HepG2 (cell line): ENCODE results near the gene AUTS2. TPM values are rescaled to one million over a fixed set of nuclear protein-coding genes. Genes with fewer than 3 reads are reported as not detected.

Source experiments
- ATAC-seq: fragments of 200-7000 bp; cut with Tn5 transposase; 3 replicates; pipeline ENCODE4 v1.9.1; 2020; ENCODE audit warnings: mild to moderate bottlenecking, moderate library complexity
- BruUV-seq: library from RNA; stranded (reverse); fragments of 400-500 nt; replicated peaks from 2 replicates; lab custom pipeline; 2021; lab: Mats Ljungman, UMichigan
- CTCF ChIA-PET: fragments of 300-600 bp; formaldehyde crosslinking; extraction: SDS; loops from one replicate; lab custom pipeline; 2021; ENCODE audit warnings: low total read pairs, inconsistent platforms, low intra/inter-chr PET ratio; lab: Yijun Ruan, JAX
- POLR2A ChIA-PET: fragments of 350-600 bp; sonication (Branson Sonifier 250); formaldehyde crosslinking; loops from one replicate; lab custom pipeline; 2020; ENCODE audit warnings: antibody characterized with exemption, inconsistent platforms; lab: Yijun Ruan, JAX
- DNase-seq: peaks from one replicate; pipeline ENCODE4 v3.0.0-alpha.2; 2015; ENCODE audit warnings: low spot score
- FAIRE-seq: peaks from 3 replicates; lab custom pipeline; 2011; peaks lifted over from hg19 to GRCh38; lab: Jason Lieb, UNC
- H2AFZ ChIP-seq: one replicate; pipeline ENCODE4 v1.6.1; 2011; ENCODE audit warnings: low read length, inconsistent platforms
- H3K27ac ChIP-seq: fragments of 300-600 bp; 3 replicates; pipeline ENCODE4 v1.8.0; 2011; ENCODE audit warnings: mixed run types, mild to moderate bottlenecking, mixed read lengths, low read length, inconsistent platforms; ENCODE audit not compliant: insufficient read depth; ENCODE audit errors: extremely low read length
- H3K27me3 ChIP-seq, 2 experiments: fragments of 200-600 bp in 1 of 2; 2 replicates in 1 of 2; 3 replicates in 1 of 2; pipeline versions ENCODE4 v1.6.0 to v1.8.0; 2011; ENCODE audit warnings: low read length in 2 of 2, mild to moderate bottlenecking in 2 of 2, moderate library complexity in 2 of 2, inconsistent platforms in 1 of 2; ENCODE audit not compliant: insufficient read depth in 2 of 2, control insufficient read depth in 1 of 2
- H3K36me3 ChIP-seq, 2 experiments: fragments of 200-600 bp in 1 of 2; replicated peaks in 1 of 2; 2 replicates in 1 of 2; 3 replicates in 1 of 2; pipeline versions ENCODE4 v1.5.1 to v1.8.0; 2011; ENCODE audit warnings: low read length in 2 of 2, inconsistent platforms in 1 of 2; ENCODE audit not compliant: insufficient read depth in 2 of 2, control insufficient read depth in 1 of 2
- H3K4me1 ChIP-seq: 2 replicates; pipeline ENCODE4 v1.5.1; 2012; ENCODE audit warnings: low read length, inconsistent platforms; ENCODE audit not compliant: insufficient read depth
- H3K4me2 ChIP-seq: 2 replicates; pipeline ENCODE4 v1.6.0; 2011; ENCODE audit warnings: low read depth, low read length, inconsistent platforms
- H3K4me3 ChIP-seq, 3 experiments: fragments of 200-600 bp in 1 of 3; sonication (generic), shearing (Covaris generic) in 1 of 3; replicated peaks in 1 of 3; 2 replicates each; pipeline ENCODE4 v1.5.1; 2011 to 2016; ENCODE audit warnings: low read length in 3 of 3, inconsistent platforms in 2 of 3, low read depth in 2 of 3, mild to moderate bottlenecking in 2 of 3, control low read depth in 1 of 3, mixed read lengths in 1 of 3; ENCODE audit not compliant: insufficient read depth in 1 of 3
- H3K79me2 ChIP-seq: one replicate; pipeline ENCODE4 v1.6.1; 2011; ENCODE audit warnings: low read length, inconsistent platforms; ENCODE audit not compliant: insufficient read depth
- H3K9ac ChIP-seq: 2 replicates; pipeline ENCODE4 v1.6.0; 2011; ENCODE audit warnings: mild to moderate bottlenecking, low read depth, low read length, inconsistent platforms; ENCODE audit not compliant: insufficient read depth
- H3K9me3 ChIP-seq: 2 replicates; pipeline ENCODE4 v1.5.1; 2012; ENCODE audit warnings: mild to moderate bottlenecking, low read length
- H4K20me1 ChIP-seq: 2 replicates; pipeline ENCODE4 v1.6.0; 2011; ENCODE audit warnings: inconsistent platforms, mild to moderate bottlenecking, low read length, moderate library complexity; ENCODE audit not compliant: insufficient read depth
- HMG20B ChIP-seq: conservative IDR thresholded peaks from 2 replicates; pipeline ENCODE4 v1.6.1; 2016; ENCODE audit warnings: missing genetic modification reagents, missing compliant biosample characterization
- MXD4 ChIP-seq: IDR thresholded peaks from 2 replicates; pipeline ENCODE4 v1.6.1; 2016; ENCODE audit warnings: mild to moderate bottlenecking, missing biosample characterization, missing genetic modification reagents
- ZNF557 ChIP-seq: sonication (generic); formaldehyde crosslinking; IDR thresholded peaks from 2 replicates; pipeline ENCODE4 v1.4.0; 2020; ENCODE audit warnings: missing genetic modification reagents
- ZNF7 ChIP-seq: IDR thresholded peaks from 2 replicates; pipeline ENCODE4 v1.6.1; 2016; ENCODE audit warnings: missing biosample characterization, missing genetic modification reagents
- ZNF788 ChIP-seq: sonication (generic); formaldehyde crosslinking; IDR thresholded peaks from 2 replicates; pipeline ENCODE4 v1.5.0; 2020; ENCODE audit warnings: mild to moderate bottlenecking, missing genetic modification reagents, borderline replicate concordance
- WGBS: methylation state at CpG from one replicate; pipeline ENCODE4 v1.1.6; 2017; ENCODE audit warnings: low lambda C conversion rate; 5-methylcytosine and 5-hydroxymethylcytosine counted together
- in situ Hi-C: cut with HindIII; loops from 2 replicates; pipeline ENCODE4 v1.10.0; 2017; ENCODE audit warnings: low pct_unique_long_range_greater_than_20kb; ENCODE audit not compliant: extremely low pct_ligation_motif_present
- intact Hi-C: fragments of 100-400 bp; cut with micrococcal nuclease; formaldehyde crosslinking; loops from one replicate; pipeline ENCODE4 v1.10.0; 2022; ENCODE audit not compliant: unreplicated experiment
- polyA plus RNA-seq, 8 experiments: library from polyadenylated mRNA; depleted of rRNA in 3 of 8; stranded (reverse) in 7 of 8; unstranded in 1 of 8; fragments of >200 nt; fragmentation: Illumina TruSeq in 4 of 8; extraction: Trizol in 4 of 8; gene quantifications; 2 replicates each; pipeline versions ENCODE4 v1.2.1 to v1.2.3, GENCODE V29; 2011 to 2016; ENCODE audit warnings: low read depth in 4 of 8, missing spikeins in 1 of 8, mixed read lengths in 1 of 8; ENCODE audit not compliant: insufficient read depth in 1 of 8
- total RNA-seq, 5 experiments: library from RNA; depleted of rRNA; stranded (reverse); fragments of >200 nt; fragmentation: Illumina TruSeq; extraction: Trizol; gene quantifications; 2 replicates each; pipeline ENCODE4 v1.2.3, GENCODE V29; 2016; ENCODE audit warnings: low read depth in 1 of 5
- TF ChIP-seq, protein P1 (sequence below): sonication (generic); formaldehyde crosslinking; IDR thresholded peaks from 2 replicates; pipeline ENCODE4 v1.5.0; 2020; ENCODE audit warnings: mild to moderate bottlenecking, missing genetic modification reagents
- TF ChIP-seq, protein P2 (sequence below): sonication (generic); formaldehyde crosslinking; IDR thresholded peaks from 2 replicates; pipeline ENCODE4 v1.4.0; 2020; ENCODE audit warnings: missing genetic modification reagents
- TF ChIP-seq, protein P3 (sequence below): sonication (generic); formaldehyde crosslinking; IDR thresholded peaks from 2 replicates; pipeline ENCODE4 v1.8.1; 2022; ENCODE audit warnings: low read depth, mild to moderate bottlenecking, missing genetic modification reagents

The AUTS2 gene
- total and polyA plus RNA-seq, 2 of the 13 experiments (the other 11 are each of a cell fraction or from before 2014, with no cell fraction given) = 0.38 TPM; not detected in 1

DNA sequence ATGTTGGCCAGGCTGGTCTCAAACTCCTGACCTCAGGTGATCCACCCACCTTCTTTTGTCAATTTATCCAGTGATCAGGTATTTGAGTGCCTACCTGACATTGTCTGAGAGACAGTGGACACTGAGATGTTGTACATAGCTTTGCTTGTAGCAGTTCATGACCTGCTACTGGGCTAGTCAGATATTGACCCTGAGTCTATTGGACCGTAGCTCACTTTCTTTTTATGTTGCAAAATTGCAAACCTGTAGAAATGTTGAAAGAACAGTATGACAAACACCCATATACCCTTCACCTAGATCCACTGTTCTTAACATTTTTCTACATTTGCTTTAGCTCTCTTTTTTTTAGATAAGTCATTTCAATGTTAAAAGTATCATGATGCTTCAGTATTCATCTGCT lies 1123.2 kb downstream of the AUTS2 start:
- Histone ChIP-seq H3K4me2 (no peak overlapping the region), H3K79me2 (no peaks in the 10 kb centered on the region), H3K36me3 (no peaks in the 10 kb centered on the region), H3K27ac (no peak overlapping the region), H4K20me1 (no peaks in the 10 kb centered on the region), H3K4me1 (no peaks in the 10 kb centered on the region), H3K9ac (no peak overlapping the region), H2AFZ (no peak overlapping the region), H3K4me3 (no peak overlapping the region), H3K9me3 (no peaks in the 10 kb centered on the region)
- no TSS peak for BruUV-seq
- in situ Hi-C loops = no loop called here
- DNase-seq = no peak
- intact Hi-C loops = no loop called here
- ATAC-seq = no peak
- ChIA-PET POLR2A (no interaction called here), CTCF (no interaction called here)
- no peak for FAIRE-seq
- TF ChIP-seq, protein P1, sequence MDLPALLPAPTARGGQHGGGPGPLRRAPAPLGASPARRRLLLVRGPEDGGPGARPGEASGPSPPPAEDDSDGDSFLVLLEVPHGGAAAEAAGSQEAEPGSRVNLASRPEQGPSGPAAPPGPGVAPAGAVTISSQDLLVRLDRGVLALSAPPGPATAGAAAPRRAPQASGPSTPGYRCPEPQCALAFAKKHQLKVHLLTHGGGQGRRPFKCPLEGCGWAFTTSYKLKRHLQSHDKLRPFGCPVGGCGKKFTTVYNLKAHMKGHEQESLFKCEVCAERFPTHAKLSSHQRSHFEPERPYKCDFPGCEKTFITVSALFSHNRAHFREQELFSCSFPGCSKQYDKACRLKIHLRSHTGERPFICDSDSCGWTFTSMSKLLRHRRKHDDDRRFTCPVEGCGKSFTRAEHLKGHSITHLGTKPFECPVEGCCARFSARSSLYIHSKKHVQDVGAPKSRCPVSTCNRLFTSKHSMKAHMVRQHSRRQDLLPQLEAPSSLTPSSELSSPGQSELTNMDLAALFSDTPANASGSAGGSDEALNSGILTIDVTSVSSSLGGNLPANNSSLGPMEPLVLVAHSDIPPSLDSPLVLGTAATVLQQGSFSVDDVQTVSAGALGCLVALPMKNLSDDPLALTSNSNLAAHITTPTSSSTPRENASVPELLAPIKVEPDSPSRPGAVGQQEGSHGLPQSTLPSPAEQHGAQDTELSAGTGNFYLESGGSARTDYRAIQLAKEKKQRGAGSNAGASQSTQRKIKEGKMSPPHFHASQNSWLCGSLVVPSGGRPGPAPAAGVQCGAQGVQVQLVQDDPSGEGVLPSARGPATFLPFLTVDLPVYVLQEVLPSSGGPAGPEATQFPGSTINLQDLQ = no peak
- no peak for TF ChIP-seq ZNF557
- TF ChIP-seq, all 625 proteins: peak for 0
- 14% methylated on average over 1 of the region's 1 CpG for WGBS
- no peaks in the 10 kb centered on the region for H3K27me3 ChIP-seq

DNA sequence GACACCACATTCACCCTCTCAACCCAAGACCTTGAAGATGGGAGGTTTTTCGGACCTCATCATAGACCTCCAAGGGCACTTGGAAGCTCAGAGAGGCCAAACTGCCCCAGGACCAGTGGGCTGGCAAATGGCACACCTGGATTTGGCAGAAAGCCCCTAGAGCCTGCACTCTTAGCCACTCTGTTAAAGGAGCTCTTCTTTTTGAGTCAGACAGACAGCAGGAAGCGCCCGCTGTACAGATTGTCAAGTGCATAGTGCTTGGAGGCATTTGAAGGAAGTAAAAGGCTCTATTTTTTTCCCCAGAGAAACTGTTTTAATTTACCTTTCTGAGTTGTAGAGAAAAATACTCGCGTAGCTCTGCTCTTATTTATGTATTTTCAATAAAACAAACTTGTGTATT lies 1125.1 kb downstream of the AUTS2 start:
- no peaks in the 10 kb centered on the region for H3K4me1 ChIP-seq
- H3K36me3 ChIP-seq = no peaks in the 10 kb centered on the region
- no peak for DNase-seq
- H3K4me2 ChIP-seq = no peak overlapping the region
- H3K27me3 ChIP-seq = no peaks in the 10 kb centered on the region
- no peak overlapping the region for H3K9ac ChIP-seq
- no peak overlapping the region for H3K27ac ChIP-seq
- ATAC-seq = no peak
- no peaks in the 10 kb centered on the region for H3K9me3 ChIP-seq
- H4K20me1 ChIP-seq = no peaks in the 10 kb centered on the region
- ChIA-PET POLR2A (no interaction called here), CTCF (no interaction called here)
- no peak overlapping the region for H3K4me3 ChIP-seq
- 77% methylated on average over 5 of the region's 5 CpGs for WGBS
- no peak overlapping the region for H2AFZ ChIP-seq
- no peaks in the 10 kb centered on the region for H3K79me2 ChIP-seq
- no TSS peak for BruUV-seq
- intact Hi-C loops (no loop called here), in situ Hi-C loops (no loop called here)
- FAIRE-seq = no peak
- TF ChIP-seq HMG20B (no peak), ZNF788 (no peak), ZNF7 (CRISPR knock-in tag) (no peak), MXD4 (CRISPR knock-in tag) (no peak)
- TF ChIP-seq, protein P2, sequence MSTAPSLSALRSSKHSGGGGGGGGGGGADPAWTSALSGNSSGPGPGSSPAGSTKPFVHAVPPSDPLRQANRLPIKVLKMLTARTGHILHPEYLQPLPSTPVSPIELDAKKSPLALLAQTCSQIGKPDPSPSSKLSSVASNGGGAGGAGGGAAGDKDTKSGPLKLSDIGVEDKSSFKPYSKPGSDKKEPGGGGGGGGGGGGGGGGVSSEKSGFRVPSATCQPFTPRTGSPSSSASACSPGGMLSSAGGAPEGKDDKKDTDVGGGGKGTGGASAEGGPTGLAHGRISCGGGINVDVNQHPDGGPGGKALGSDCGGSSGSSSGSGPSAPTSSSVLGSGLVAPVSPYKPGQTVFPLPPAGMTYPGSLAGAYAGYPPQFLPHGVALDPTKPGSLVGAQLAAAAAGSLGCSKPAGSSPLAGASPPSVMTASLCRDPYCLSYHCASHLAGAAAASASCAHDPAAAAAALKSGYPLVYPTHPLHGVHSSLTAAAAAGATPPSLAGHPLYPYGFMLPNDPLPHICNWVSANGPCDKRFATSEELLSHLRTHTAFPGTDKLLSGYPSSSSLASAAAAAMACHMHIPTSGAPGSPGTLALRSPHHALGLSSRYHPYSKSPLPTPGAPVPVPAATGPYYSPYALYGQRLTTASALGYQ (CRISPR knock-in tag) = no peak
- TF ChIP-seq, protein P3, sequence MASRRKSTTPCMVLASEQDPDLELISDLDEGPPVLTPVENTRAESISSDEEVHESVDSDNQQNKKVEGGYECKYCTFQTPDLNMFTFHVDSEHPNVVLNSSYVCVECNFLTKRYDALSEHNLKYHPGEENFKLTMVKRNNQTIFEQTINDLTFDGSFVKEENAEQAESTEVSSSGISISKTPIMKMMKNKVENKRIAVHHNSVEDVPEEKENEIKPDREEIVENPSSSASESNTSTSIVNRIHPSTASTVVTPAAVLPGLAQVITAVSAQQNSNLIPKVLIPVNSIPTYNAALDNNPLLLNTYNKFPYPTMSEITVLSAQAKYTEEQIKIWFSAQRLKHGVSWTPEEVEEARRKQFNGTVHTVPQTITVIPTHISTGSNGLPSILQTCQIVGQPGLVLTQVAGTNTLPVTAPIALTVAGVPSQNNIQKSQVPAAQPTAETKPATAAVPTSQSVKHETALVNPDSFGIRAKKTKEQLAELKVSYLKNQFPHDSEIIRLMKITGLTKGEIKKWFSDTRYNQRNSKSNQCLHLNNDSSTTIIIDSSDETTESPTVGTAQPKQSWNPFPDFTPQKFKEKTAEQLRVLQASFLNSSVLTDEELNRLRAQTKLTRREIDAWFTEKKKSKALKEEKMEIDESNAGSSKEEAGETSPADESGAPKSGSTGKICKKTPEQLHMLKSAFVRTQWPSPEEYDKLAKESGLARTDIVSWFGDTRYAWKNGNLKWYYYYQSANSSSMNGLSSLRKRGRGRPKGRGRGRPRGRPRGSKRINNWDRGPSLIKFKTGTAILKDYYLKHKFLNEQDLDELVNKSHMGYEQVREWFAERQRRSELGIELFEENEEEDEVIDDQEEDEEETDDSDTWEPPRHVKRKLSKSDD = no peak
